Prostate gland (tissue), 2 donors: ENCODE data around the gene OBSL1. TPM values are rescaled to one million over a fixed set of nuclear protein-coding genes. Genes with fewer than 3 reads are reported as not detected.

ENCODE experiments used
- DNase-seq: peaks from one replicate; pipeline ENCODE4 v3.0.0-alpha.2; 2019; ENCODE audit warnings: low spot score
- H3K27ac ChIP-seq, 2 donors: fragments of 200-600 bp; sonication (generic); 2 replicates each; pipeline ENCODE4 v1.5.1; 2017 to 2019
- H3K27me3 ChIP-seq: fragments of 200-600 bp; sonication (generic); replicated peaks from 2 replicates; pipeline ENCODE4 v1.5.1; 2019; ENCODE audit not compliant: insufficient read depth
- H3K36me3 ChIP-seq, 2 donors: fragments of 200-600 bp; sonication (generic); 1 replicate in 1 of 2; 2 replicates in 1 of 2; pipeline versions ENCODE4 v1.5.1 to v1.8.1; 2017 to 2019
- H3K4me1 ChIP-seq: fragments of 200-600 bp; sonication (generic); replicated peaks from 2 replicates; pipeline ENCODE4 v1.5.1; 2019
- H3K4me3 ChIP-seq, 2 donors: fragments of 200-600 bp; sonication (generic); 2 replicates each; pipeline ENCODE4 v1.5.1; 2017 to 2019
- H3K9me3 ChIP-seq: fragments of 200-600 bp; sonication (generic); 2 replicates; pipeline ENCODE4 v1.5.1; 2017
- CTCF ChIP-seq, 4 experiments: fragments of 200-600 bp in 2 of 4; fragments of 450-650 bp in 2 of 4; sonication (generic) in 2 of 4; IDR thresholded peaks; 1 replicate in 3 of 4; 2 replicates in 1 of 4; pipeline ENCODE4 v1.5.1; 2016 to 2019; ENCODE audit warnings: antibody characterized with exemption in 4 of 4, mild to moderate bottlenecking in 2 of 4, moderate library complexity in 2 of 4
- POLR2A ChIP-seq: fragments of 450-650 bp; IDR thresholded peaks from one replicate; pipeline ENCODE4 v1.6.1; 2016; ENCODE audit warnings: antibody characterized with exemption, mild to moderate bottlenecking
- POLR2AphosphoS5 ChIP-seq: sonication (generic); formaldehyde crosslinking; IDR thresholded peaks from one replicate; pipeline ENCODE4 v1.6.1; 2017; ENCODE audit warnings: antibody characterized with exemption
- WGBS: methylation state at CpG from one replicate; pipeline ENCODE4 v1.1.5; 2018; 5-methylcytosine and 5-hydroxymethylcytosine counted together
- intact Hi-C: fragments of 100-400 bp; cut with DNase I; formaldehyde crosslinking; loops from one replicate; pipeline ENCODE4 v1.14.2; 2022
- total RNA-seq, 2 donors: library from RNA; depleted of rRNA; stranded (reverse); fragments of >200 nt; gene quantifications; one replicate each; pipeline ENCODE4 v1.1.0, GENCODE V29; 2016

OBSL1 gene
- total RNA-seq, 2 donors from 2014 or later: 142 to 330 TPM

GRCh38 chr2:219608399-219608964 lies 37.1 kb upstream of the OBSL1 start:
- no peak for DNase-seq
- intact Hi-C loops: no loop called here
- no peaks in the 10 kb centered on the region for H3K4me1 ChIP-seq
- TF ChIP-seq CTCF (IDR thresholded peaks at IDR 0.05) (no peak), POLR2AphosphoS5 (no peak), POLR2A (no peak)
- H3K9me3 ChIP-seq: no peaks in the 10 kb centered on the region
- no peaks in the 10 kb centered on the region for H3K27me3 ChIP-seq
- WGBS: 90% methylated on average over 15 of the region's 15 CpGs
- peaks cover 11 to 18% of the 10 kb centered on the region in 2 donors for H3K36me3 ChIP-seq
- no peak overlapping the region for H3K4me3 ChIP-seq
- H3K27ac ChIP-seq: peak overlapping the region; percentile 39 to 45

GRCh38 chr2:219607931-219608330 lies 36.6 kb upstream of the OBSL1 start:
- Histone ChIP-seq H3K27me3 (no peaks in the 10 kb centered on the region), H3K4me3 (no peak overlapping the region), H3K4me1 (no peaks in the 10 kb centered on the region), H3K27ac (no peak overlapping the region), H3K9me3 (no peaks in the 10 kb centered on the region), H3K36me3 (peaks cover 11 to 18% of the 10 kb centered on the region in 2 donors)
- TF ChIP-seq CTCF (IDR thresholded peaks at IDR 0.05) (no peak), POLR2A (no peak), POLR2AphosphoS5 (no peak)
- DNase-seq: no peak
- 98% methylated on average over 15 of the region's 15 CpGs for WGBS
- intact Hi-C loops: no loop called here

- H3K4me3 ChIP-seq: no peak overlapping the region
- H3K4me1 ChIP-seq: no peaks in the 10 kb centered on the region
- H3K36me3 ChIP-seq: peaks cover 11 to 18% of the 10 kb centered on the region in 2 donors
- H3K27me3 ChIP-seq: no peaks in the 10 kb centered on the region
- no peaks in the 10 kb centered on the region for H3K9me3 ChIP-seq
- intact Hi-C loops: no loop called here
- TF ChIP-seq POLR2A: no peak
- no peak for TF ChIP-seq POLR2AphosphoS5
- TF ChIP-seq CTCF (IDR thresholded peaks at IDR 0.05): no peak
- 97% methylated on average over 6 of the region's 6 CpGs for WGBS
- no peak overlapping the region for H3K27ac ChIP-seq
- DNase-seq: no peak
Measured at GRCh38 chr2:219605607-219605954, 34.2 kb upstream of the OBSL1 start.

GRCh38 chr2:219603771-219604170 lies 32.4 kb upstream of the OBSL1 start:
- no peaks in the 10 kb centered on the region for H3K9me3 ChIP-seq
- DNase-seq: no peak
- H3K4me1 ChIP-seq: no peaks in the 10 kb centered on the region
- 86% methylated on average over 5 of the region's 5 CpGs for WGBS
- TF ChIP-seq POLR2A: no peak
- TF ChIP-seq CTCF (IDR thresholded peaks at IDR 0.05): no peak
- TF ChIP-seq POLR2AphosphoS5: no peak
- H3K4me3 ChIP-seq: no peak overlapping the region
- H3K36me3 ChIP-seq: peaks cover 11 to 15% of the 10 kb centered on the region in 2 donors
- no peak overlapping the region for H3K27ac ChIP-seq
- H3K27me3 ChIP-seq: no peaks in the 10 kb centered on the region
- intact Hi-C loops: no loop called here

GRCh38 chr2:219598308-219599078 lies 27.2 kb upstream of the OBSL1 start:
- Histone ChIP-seq H3K27me3 (no peaks in the 10 kb centered on the region), H3K4me3 (peak overlapping the region; percentile 50 to 66), H3K4me1 (no peaks in the 10 kb centered on the region), H3K36me3 (no peaks in the 10 kb centered on the region), H3K9me3 (no peaks in the 10 kb centered on the region), H3K27ac (peak overlapping the region; percentile 82 to 90)
- TF ChIP-seq POLR2A: no peak
- WGBS: 24% methylated on average over 9 of the region's 9 CpGs
- DNase-seq: no peak
- intact Hi-C loops: loop anchor here (5.0 kb wide), 1 partner anchor 56 kb away; the partner anchor contains the start of genes CHPF and TMEM198
